GM11168 (cell line): ENCODE data around the gene ALPI.
"Not testable (repeated sequence)": the region's sequence is repeated elsewhere in the genome, so short reads cannot be mapped to it uniquely, and the experiment has no call there.

ENCODE experiments used
- in situ Hi-C: fragments of 300-500 bp; cut with MboI; formaldehyde crosslinking; loops from one replicate; pipeline ENCODE4 v1.12.0; 2022; ENCODE audit warnings: low sequenced_read_pairs; ENCODE audit not compliant: unreplicated experiment

ALPI gene

GRCh38 chr2:232441147-232441651 lies 14.8 kb upstream of the ALPI start:
- in situ Hi-C loops: no loop called here

- in situ Hi-C loops: not testable (repeated sequence)
Measured at GRCh38 chr2:232441922-232442321, 14.0 kb upstream of the ALPI start.

GRCh38 chr2:232442431-232442830 lies 13.5 kb upstream of the ALPI start:
- in situ Hi-C loops: not testable (repeated sequence)

GRCh38 chr2:232443047-232443446 lies 12.9 kb upstream of the ALPI start:
- in situ Hi-C loops: not testable (repeated sequence)

- in situ Hi-C loops: not testable (repeated sequence)
Measured at GRCh38 chr2:232443669-232444408, 12.1 kb upstream of the ALPI start.

- in situ Hi-C loops: no loop called here
Measured at GRCh38 chr2:232444409-232445148, 11.4 kb upstream of the ALPI start.

GRCh38 chr2:232445149-232445885 lies 10.6 kb upstream of the ALPI start:
- in situ Hi-C loops: not testable (repeated sequence)

- in situ Hi-C loops: not testable (repeated sequence)
Measured at GRCh38 chr2:232446266-232446777, 9.6 kb upstream of the ALPI start.

- in situ Hi-C loops: no loop called here
Measured at GRCh38 chr2:232447091-232447620, 8.8 kb upstream of the ALPI start.

GRCh38 chr2:232447638-232448303 lies 8.2 kb upstream of the ALPI start:
- in situ Hi-C loops: no loop called here

- in situ Hi-C loops: no loop called here
Measured at GRCh38 chr2:232448304-232448690, 7.7 kb upstream of the ALPI start.

- in situ Hi-C loops: no loop called here
Measured at GRCh38 chr2:232449964-232450363, 6.0 kb upstream of the ALPI start.

GRCh38 chr2:232451645-232452044 lies 4.3 kb upstream of the ALPI start:
- in situ Hi-C loops: not testable (repeated sequence)

GRCh38 chr2:232454630-232455029 lies 1.3 kb upstream of the ALPI start:
- in situ Hi-C loops: no loop called here

- in situ Hi-C loops: no loop called here
Measured at GRCh38 chr2:232456296-232457120, 555 bp downstream of the ALPI start.

- in situ Hi-C loops: no loop called here
Measured at GRCh38 chr2:232457121-232458011, 1.4 kb downstream of the ALPI start.

- in situ Hi-C loops: no loop called here
Measured at GRCh38 chr2:232458051-232458660, 2.2 kb downstream of the ALPI start.
